PC-9 (cell line): ENCODE measurements around the gene CHMP3.
"Not testable (repeated sequence)": the region's sequence is repeated elsewhere in the genome, so short reads cannot be mapped to it uniquely, and the experiment has no call there.

Experiments
- CTCF ChIP-seq: fragments of 200-600 bp; sonication (generic); conservative IDR thresholded peaks from 2 replicates; pipeline ENCODE4 v1.6.1; 2017; ENCODE audit warnings: mixed run types, antibody characterized with exemption, mild to moderate bottlenecking, moderate library complexity
- EZH2 ChIP-seq: fragments of 200-600 bp; sonication (generic); IDR thresholded peaks from 2 replicates; pipeline ENCODE4 v1.8.0; 2017; ENCODE audit warnings: antibody characterized with exemption, low read depth

DNA sequence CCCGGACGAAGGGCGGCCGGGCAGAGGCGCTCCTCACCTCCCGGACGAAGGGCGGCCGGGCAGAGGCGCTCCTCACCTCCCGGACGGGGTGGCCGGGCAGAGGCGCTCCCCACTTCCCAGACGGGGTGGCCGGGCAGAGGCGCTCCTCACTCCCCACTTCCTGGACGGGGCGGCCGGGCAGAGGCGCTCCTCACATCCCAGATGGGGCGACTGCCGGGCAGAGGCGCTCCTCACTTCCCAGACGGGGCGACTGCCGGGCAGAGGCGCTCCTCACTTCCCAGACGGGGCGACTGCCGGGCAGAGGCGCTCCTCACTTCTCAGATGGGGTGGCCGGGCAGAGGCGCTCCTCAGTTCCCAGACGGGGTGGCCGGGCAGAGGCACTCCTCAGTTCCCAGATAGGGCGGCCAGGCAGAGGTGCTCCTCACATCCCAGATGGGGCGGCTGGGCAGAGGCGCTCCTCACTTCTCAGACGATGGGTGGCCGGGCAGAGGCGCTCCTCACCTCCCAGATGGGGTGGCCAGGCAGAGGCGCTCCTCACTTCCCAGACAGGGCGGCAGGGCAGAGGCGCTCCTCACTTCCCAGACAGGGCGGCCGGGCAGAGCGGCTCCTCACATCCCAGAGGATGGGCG, 17.8 kb downstream of the CHMP3 start:
- not testable (repeated sequence) for TF ChIP-seq CTCF, EZH2
